ENCODE results near the gene DRD4.
A peak's percentile ranks its signal among the peaks of the same experiment; 100 is the strongest.

DRD4 gene

DNA sequence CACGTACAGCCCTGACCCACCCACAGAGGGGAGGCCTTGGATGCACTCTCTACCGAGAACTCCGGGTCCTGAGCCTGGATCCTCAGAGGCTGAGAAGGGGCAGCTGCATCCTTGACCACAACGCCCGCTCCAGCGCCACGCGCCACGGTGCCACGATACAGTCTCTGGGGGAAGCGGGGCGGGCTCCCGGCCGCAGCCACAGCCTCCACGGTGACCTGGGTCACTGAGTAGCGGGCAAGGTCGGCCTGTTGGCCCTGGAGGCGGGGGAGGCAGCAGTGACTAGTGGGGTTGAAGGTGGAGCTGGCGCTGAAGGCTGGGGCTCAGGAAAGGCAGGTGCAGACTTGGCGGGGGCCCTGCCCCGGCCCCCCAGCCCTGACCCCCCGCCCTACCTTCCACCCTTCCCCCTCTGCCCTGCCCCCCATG lies 17.4 kb upstream of the DRD4 start:
- H3K18ac ChIP-seq (ENCODE audit: low read length) = no peak overlapping the region
- no peak overlapping the region for H3K23ac ChIP-seq (ENCODE audit: low read length)
- H3K36me3 ChIP-seq (ENCODE audit: control insufficient read depth in 1 of 2, insufficient read depth in 2 of 2, low read length in 2 of 2) = peaks cover 16 to 17% of the 10 kb centered on the region in 2 experiments
- no peak overlapping the region for H3K4me2 ChIP-seq (ENCODE audit: low read length)
- H4K8ac ChIP-seq (ENCODE audit: low read depth, low read length) = no peak overlapping the region
- H3K4ac ChIP-seq (ENCODE audit: low read depth, low read length) = no peak overlapping the region
- H2AK5ac ChIP-seq (ENCODE audit: low read length) = no peak overlapping the region
- no peaks in the 10 kb centered on the region for H3K79me2 ChIP-seq (ENCODE audit: control insufficient read depth, insufficient read depth, low read length, poor library complexity)
- no peak overlapping the region for H2BK5ac ChIP-seq (ENCODE audit: low read depth, low read length, poor library complexity)
- no peak overlapping the region for H4K91ac ChIP-seq (ENCODE audit: low read depth, low read length)
- H3K4me1 ChIP-seq (ENCODE audit: control insufficient read depth in 1 of 2, insufficient read depth in 2 of 2, low read length in 2 of 2) = peaks cover 4 to 8% of the 10 kb centered on the region in 2 experiments
- no peak overlapping the region for H3K14ac ChIP-seq (ENCODE audit: low read length)
- H2AFZ ChIP-seq (ENCODE audit: insufficient read depth, low read length, poor library complexity) = no peak overlapping the region
- no peak overlapping the region for H3K9ac ChIP-seq (ENCODE audit: low read length)
- DNase-seq = no peak
- H4K12ac ChIP-seq (ENCODE audit: low read depth, low read length) = no peak overlapping the region
- no peak overlapping the region for H3K4me3 ChIP-seq (ENCODE audit: low read depth, low read length)
- peaks cover 3% of the 10 kb centered on the region for H3K9me3 ChIP-seq (ENCODE audit: insufficient read depth, low read depth, low read length)
- no peaks in the 10 kb centered on the region for H3K27me3 ChIP-seq (ENCODE audit: insufficient read depth, low read length)
- no peak overlapping the region for H3K27ac ChIP-seq (ENCODE audit: low read depth, low read length)
- H2BK120ac ChIP-seq (ENCODE audit: insufficient read depth, low read length, poor library complexity) = no peak overlapping the region
- no CpG with 5 or more reads among the region's 22 CpGs for WGBS (ENCODE audit: extremely low coverage, insufficient coverage, insufficient read length)
- H3K79me1 ChIP-seq (ENCODE audit: low read length) = peaks cover 2% of the 10 kb centered on the region
- no peak overlapping the region for H2BK12ac ChIP-seq (ENCODE audit: low read length)

- H3K36me3 ChIP-seq (ENCODE audit: control insufficient read depth in 1 of 2, insufficient read depth in 2 of 2, low read length in 2 of 2) = peaks cover 15 to 16% of the 10 kb centered on the region in 2 experiments
- no peak overlapping the region for H3K4me2 ChIP-seq (ENCODE audit: low read length)
- peaks cover 3% of the 10 kb centered on the region for H3K9me3 ChIP-seq (ENCODE audit: insufficient read depth, low read depth, low read length)
- H2BK120ac ChIP-seq (ENCODE audit: insufficient read depth, low read length, poor library complexity) = no peak overlapping the region
- no CpG with 5 or more reads among the region's 13 CpGs for WGBS (ENCODE audit: extremely low coverage, insufficient coverage, insufficient read length)
- H2BK5ac ChIP-seq (ENCODE audit: low read depth, low read length, poor library complexity) = no peak overlapping the region
- no peak overlapping the region for H3K14ac ChIP-seq (ENCODE audit: low read length)
- H3K23ac ChIP-seq (ENCODE audit: low read length) = no peak overlapping the region
- H3K9ac ChIP-seq (ENCODE audit: low read length) = no peak overlapping the region
- H2AFZ ChIP-seq (ENCODE audit: insufficient read depth, low read length, poor library complexity) = no peak overlapping the region
- H3K27me3 ChIP-seq (ENCODE audit: insufficient read depth, low read length) = no peaks in the 10 kb centered on the region
- no peak overlapping the region for H2AK5ac ChIP-seq (ENCODE audit: low read length)
- peaks cover 2% of the 10 kb centered on the region for H3K79me1 ChIP-seq (ENCODE audit: low read length)
- no peak overlapping the region for H4K12ac ChIP-seq (ENCODE audit: low read depth, low read length)
- H4K8ac ChIP-seq (ENCODE audit: low read depth, low read length) = no peak overlapping the region
- no peak for DNase-seq
- no peaks in the 10 kb centered on the region for H3K79me2 ChIP-seq (ENCODE audit: control insufficient read depth, insufficient read depth, low read length, poor library complexity)
- H3K4me1 ChIP-seq (ENCODE audit: control insufficient read depth in 1 of 2, insufficient read depth in 2 of 2, low read length in 2 of 2) = peaks cover 1 to 4% of the 10 kb centered on the region in 2 experiments
- no peak overlapping the region for H3K27ac ChIP-seq (ENCODE audit: low read depth, low read length)
- H4K91ac ChIP-seq (ENCODE audit: low read depth, low read length) = no peak overlapping the region
- H2BK12ac ChIP-seq (ENCODE audit: low read length) = no peak overlapping the region
- H3K18ac ChIP-seq (ENCODE audit: low read length) = no peak overlapping the region
- no peak overlapping the region for H3K4ac ChIP-seq (ENCODE audit: low read depth, low read length)
- no peak overlapping the region for H3K4me3 ChIP-seq (ENCODE audit: low read depth, low read length)
Measured at GRCh38 chr11:620201-620600, 16.9 kb upstream of the DRD4 start.

DNA sequence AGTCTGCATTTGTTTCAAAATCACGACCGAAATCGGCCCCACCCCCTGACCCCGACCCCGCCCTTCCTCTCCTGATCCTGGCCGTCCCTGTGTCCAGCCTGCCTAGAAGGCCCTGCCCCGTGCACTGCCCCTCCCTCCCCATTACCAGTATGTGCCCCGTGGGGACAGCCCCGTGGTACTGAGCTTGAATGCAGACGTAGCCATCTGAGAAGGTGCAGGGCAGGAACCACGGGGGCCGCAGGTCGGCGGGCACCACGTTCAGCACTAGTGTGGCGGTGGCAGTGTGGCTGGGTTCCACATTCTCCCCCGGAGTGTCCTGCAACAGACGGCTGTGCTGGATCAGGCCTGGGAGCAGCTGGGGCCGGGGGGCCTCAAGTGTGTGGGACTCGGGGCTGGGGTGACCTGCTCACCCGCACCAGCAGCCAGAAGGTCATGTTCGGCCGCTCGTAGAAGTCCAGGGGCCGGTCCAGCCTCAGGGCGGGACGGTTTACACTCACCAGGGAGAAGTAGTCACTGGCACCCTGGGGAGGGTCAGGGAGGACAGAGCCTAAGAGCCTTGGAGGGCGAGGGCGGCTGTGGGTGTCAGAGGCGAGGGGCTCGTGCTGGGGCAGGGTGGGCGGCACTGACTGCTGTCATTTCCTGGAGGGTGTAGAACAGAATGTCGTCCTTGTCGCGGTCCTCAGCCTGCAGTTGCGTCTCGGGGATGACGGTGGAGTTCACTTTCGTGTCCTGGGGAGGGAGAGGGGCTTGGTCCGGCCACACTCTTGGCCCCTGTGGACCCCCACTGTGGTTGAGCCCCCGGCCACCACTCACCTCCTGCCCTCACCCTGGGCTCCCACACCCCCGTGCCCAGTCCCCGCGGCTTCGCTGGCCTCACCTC lies 15.9 kb upstream of the DRD4 start:
- H4K12ac ChIP-seq (ENCODE audit: low read depth, low read length) = no peak overlapping the region
- H3K27ac ChIP-seq (ENCODE audit: low read depth, low read length) = no peak overlapping the region
- H4K91ac ChIP-seq (ENCODE audit: low read depth, low read length) = no peak overlapping the region
- H3K36me3 ChIP-seq (ENCODE audit: control insufficient read depth in 1 of 2, insufficient read depth in 2 of 2, low read length in 2 of 2) = peaks cover 15 to 16% of the 10 kb centered on the region in 2 experiments
- no peak overlapping the region for H2BK5ac ChIP-seq (ENCODE audit: low read depth, low read length, poor library complexity)
- peaks cover 3% of the 10 kb centered on the region for H3K9me3 ChIP-seq (ENCODE audit: insufficient read depth, low read depth, low read length)
- H3K27me3 ChIP-seq (ENCODE audit: insufficient read depth, low read length) = no peaks in the 10 kb centered on the region
- no peaks in the 10 kb centered on the region for H3K79me1 ChIP-seq (ENCODE audit: low read length)
- DNase-seq = peak in 1 of 2 donors; percentile 21
- H3K4ac ChIP-seq (ENCODE audit: low read depth, low read length) = no peak overlapping the region
- no peak overlapping the region for H3K4me2 ChIP-seq (ENCODE audit: low read length)
- no peak overlapping the region for H3K4me3 ChIP-seq (ENCODE audit: low read depth, low read length)
- H2BK120ac ChIP-seq (ENCODE audit: insufficient read depth, low read length, poor library complexity) = no peak overlapping the region
- no peak overlapping the region for H3K23ac ChIP-seq (ENCODE audit: low read length)
- no peak overlapping the region for H3K18ac ChIP-seq (ENCODE audit: low read length)
- H4K8ac ChIP-seq (ENCODE audit: low read depth, low read length) = no peak overlapping the region
- no peak overlapping the region for H3K14ac ChIP-seq (ENCODE audit: low read length)
- no peak overlapping the region for H2AFZ ChIP-seq (ENCODE audit: insufficient read depth, low read length, poor library complexity)
- H2BK12ac ChIP-seq (ENCODE audit: low read length) = no peak overlapping the region
- H2AK5ac ChIP-seq (ENCODE audit: low read length) = no peak overlapping the region
- no peaks in the 10 kb centered on the region for H3K79me2 ChIP-seq (ENCODE audit: control insufficient read depth, insufficient read depth, low read length, poor library complexity)
- no CpG with 5 or more reads among the region's 45 CpGs for WGBS (ENCODE audit: extremely low coverage, insufficient coverage, insufficient read length)
- H3K4me1 ChIP-seq (ENCODE audit: control insufficient read depth in 1 of 2, insufficient read depth in 2 of 2, low read length in 2 of 2) = no peaks in the 10 kb centered on the region
- H3K9ac ChIP-seq (ENCODE audit: low read length) = no peak overlapping the region

GRCh38 chr11:621838-622237 lies 15.2 kb upstream of the DRD4 start:
- Histone ChIP-seq H3K79me1 (ENCODE audit: low read length) (no peaks in the 10 kb centered on the region), H3K4me1 (ENCODE audit: control insufficient read depth in 1 of 2, insufficient read depth in 2 of 2, low read length in 2 of 2) (peaks cover 0 to 2% of the 10 kb centered on the region in 2 experiments), H3K27ac (ENCODE audit: low read depth, low read length) (no peak overlapping the region), H3K4ac (ENCODE audit: low read depth, low read length) (no peak overlapping the region), H4K91ac (ENCODE audit: low read depth, low read length) (no peak overlapping the region), H3K18ac (ENCODE audit: low read length) (no peak overlapping the region), H3K23ac (ENCODE audit: low read length) (no peak overlapping the region), H3K79me2 (ENCODE audit: control insufficient read depth, insufficient read depth, low read length, poor library complexity) (no peaks in the 10 kb centered on the region), H4K12ac (ENCODE audit: low read depth, low read length) (no peak overlapping the region), H3K4me2 (ENCODE audit: low read length) (no peak overlapping the region), H2BK5ac (ENCODE audit: low read depth, low read length, poor library complexity) (no peak overlapping the region), H4K8ac (ENCODE audit: low read depth, low read length) (no peak overlapping the region), H3K14ac (ENCODE audit: low read length) (no peak overlapping the region), H2AFZ (ENCODE audit: insufficient read depth, low read length, poor library complexity) (no peak overlapping the region), H3K9me3 (ENCODE audit: insufficient read depth, low read depth, low read length) (peaks cover 3% of the 10 kb centered on the region), H2AK5ac (ENCODE audit: low read length) (no peak overlapping the region), H2BK120ac (ENCODE audit: insufficient read depth, low read length, poor library complexity) (no peak overlapping the region), H3K4me3 (ENCODE audit: low read depth, low read length) (peak overlapping the region; percentile 23), H3K36me3 (ENCODE audit: control insufficient read depth in 1 of 2, insufficient read depth in 2 of 2, low read length in 2 of 2) (peaks cover 15 to 16% of the 10 kb centered on the region in 2 experiments), H3K27me3 (ENCODE audit: insufficient read depth, low read length) (peaks cover 5% of the 10 kb centered on the region), H3K9ac (ENCODE audit: low read length) (no peak overlapping the region), H2BK12ac (ENCODE audit: low read length) (no peak overlapping the region)
- no CpG with 5 or more reads among the region's 27 CpGs for WGBS (ENCODE audit: extremely low coverage, insufficient coverage, insufficient read length)
- no peak for DNase-seq
